Stimulated activated CD4-positive, alpha-beta T cell treated with anti-CD3 and anti-CD28 coated beads, Interleukin-2, amount 100 ng/mL, for 48 hours (primary cell): ENCODE data around the gene PGBD5.

Experiments
- DNase-seq, 2 donors: peaks; one replicate each; pipeline ENCODE4 v3.0.0-alpha.2; 2020

The PGBD5 gene

GRCh38 chr1:230345139-230345885, 80.8 kb downstream of the PGBD5 start:
- DNase-seq: no peak

GRCh38 chr1:230342699-230343098, 83.4 kb downstream of the PGBD5 start:
- DNase-seq: no peak

GRCh38 chr1:230342019-230342418, 84.1 kb downstream of the PGBD5 start:
- no peak for DNase-seq

DNA sequence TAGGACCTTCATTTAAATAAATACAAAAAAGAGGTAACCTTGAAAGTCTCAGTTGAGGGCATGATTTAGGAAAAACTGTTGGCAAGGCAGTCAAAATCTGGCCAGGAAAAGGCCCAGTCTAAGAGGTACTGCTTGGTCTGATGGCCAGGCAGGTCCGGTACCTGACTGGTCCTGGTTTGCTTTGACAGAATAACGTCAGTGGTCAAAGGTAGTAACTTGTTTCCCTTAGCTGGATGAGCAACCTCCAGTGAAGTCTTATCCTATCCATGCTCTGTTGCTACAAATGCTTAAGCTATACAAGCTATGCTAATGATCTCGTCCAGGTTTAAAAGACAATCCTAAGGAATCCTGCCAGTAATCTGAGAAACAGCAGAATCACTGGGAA, 85.0 kb downstream of the PGBD5 start:
- no peak for DNase-seq

DNA sequence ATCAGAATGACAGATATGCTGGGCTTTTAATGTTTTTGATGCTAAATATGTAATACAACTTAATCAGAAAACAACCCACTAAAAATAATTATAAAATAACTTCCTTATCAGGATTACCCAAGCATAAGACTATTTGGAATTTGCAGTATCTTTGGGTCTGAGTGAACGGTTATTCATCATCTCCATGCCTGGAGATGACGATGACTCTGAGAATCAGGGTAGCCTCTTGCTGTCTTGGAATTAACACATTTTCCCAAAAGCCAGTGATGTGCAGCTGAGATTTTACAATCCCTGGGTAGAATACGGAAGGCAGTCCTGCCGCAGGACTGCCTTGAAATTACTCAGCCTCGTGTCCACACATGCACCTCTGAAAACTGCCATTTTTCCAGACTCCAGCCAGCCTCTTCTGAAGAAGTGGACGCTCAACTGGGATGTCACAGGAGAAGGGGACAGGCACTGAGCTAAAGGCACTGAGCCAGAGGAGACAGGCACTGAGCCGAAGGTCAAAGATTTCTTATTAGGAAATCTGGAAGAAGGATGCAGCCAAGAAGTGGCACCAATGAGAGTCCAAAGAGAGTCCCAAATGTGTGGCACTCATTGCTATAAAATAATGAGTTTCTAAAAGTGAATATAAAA, 85.5 kb downstream of the PGBD5 start:
- no peak for DNase-seq

DNA sequence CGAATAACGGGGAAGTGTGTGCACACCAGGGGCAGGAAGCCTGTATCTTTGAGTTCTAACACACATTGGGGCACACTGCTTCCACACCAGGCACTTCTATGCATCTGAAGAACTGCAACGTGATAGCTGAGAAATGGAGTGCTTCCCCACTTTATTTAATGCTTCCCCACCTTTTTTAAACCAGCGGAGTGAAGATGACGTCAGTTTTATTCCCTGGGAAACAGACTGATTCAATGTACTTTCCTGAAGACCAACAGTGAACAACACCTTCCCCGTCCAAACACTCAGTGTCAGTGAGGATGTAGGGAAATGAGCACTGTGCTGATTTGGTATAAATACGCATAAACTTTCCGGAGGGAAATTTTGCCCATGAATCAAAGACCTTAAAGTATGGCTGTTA, 87.1 kb downstream of the PGBD5 start:
- no peak for DNase-seq

- no peak for DNase-seq
Measured at GRCh38 chr1:230337266-230337665, 88.9 kb downstream of the PGBD5 start.

DNA sequence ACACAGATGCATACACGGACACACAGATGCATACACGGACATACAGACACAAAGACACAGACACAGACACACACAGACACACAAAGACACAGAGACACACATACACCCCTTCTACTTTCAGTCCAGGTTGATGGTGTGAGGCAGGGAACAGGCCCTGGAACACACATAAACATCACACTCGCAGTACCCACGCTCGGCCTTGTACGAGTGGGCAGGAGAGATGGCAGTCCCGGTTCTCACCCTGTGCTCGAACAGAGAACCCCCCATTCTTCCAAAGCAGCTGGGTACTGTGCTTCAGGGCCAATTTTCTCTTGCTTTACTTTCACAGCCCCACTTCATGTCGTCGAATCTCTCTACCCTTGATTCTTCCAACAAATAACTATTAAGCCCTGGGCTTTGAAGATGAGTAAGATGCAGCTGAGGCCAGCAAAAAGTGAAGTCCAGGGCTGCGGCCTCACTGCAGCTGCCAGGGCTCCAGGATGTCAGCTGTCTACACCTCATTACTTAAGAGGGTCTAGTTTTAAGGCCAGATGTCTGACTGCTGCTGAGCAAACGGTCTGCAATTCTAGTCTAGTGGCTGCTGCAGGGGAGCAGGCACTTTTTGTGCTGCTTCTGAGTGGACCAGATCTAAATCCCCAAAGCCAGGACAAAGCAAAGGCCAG, 90.1 kb downstream of the PGBD5 start:
- DNase-seq: no peak

DNA sequence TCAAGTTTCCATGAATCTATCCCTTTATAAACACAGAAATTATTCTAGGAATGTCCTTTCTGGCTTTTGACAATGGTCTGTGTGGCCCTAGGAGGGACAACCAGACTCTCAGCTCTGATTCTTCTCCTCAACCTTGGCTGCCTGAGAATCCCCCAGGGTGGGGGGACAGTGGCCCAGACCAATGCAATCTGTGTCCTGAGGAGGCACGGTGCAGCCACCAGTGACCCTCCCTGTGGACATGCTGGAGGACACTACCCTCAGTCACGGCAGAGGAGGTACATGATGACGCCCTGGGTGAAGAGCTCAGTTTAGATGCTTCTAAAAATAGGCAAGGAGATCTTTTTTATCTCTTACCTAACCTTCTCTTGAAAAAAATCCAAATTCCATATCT, 91.7 kb downstream of the PGBD5 start:
- no peak for DNase-seq

DNA sequence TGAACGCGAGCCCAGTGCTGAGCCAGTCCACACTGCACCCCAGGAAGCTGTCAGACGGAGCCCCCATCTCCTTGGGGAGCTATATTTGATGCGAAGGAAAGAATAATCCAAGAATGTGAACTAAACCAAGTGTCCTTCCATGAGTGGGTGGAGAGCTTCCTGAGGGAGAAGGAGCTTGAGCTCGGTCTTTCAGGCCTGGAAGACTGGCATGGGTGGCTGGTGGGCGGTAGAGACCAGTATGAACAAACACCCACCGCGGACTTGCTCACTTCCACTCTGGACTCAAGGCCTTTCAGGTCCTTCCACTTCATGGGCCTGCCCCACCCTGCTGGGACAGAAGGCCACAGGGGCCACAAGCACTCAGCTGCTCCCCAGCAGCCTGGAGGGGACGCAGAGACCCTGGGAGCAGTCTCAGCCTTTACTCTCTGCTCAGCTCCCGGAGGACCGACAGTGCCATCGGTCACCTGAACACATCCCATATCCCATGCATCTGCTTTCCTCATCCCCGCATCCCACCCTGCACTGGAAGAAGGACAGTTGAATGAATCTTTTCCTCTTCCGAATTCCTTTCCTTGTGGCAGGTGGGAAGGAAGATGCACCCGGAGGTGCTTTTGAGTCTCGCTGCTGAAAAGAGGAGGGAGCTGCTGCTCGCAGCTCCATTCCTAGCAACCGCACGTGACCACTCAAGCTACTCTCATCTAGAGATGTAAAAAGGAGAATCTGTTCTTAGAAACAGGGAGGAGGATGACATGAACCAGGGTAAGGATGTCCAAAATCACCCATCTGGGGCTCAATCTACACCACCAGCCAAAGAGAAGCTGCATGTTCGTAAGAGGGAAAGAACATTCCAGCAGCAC, 92.3 kb downstream of the PGBD5 start:
- no peak for DNase-seq

DNA sequence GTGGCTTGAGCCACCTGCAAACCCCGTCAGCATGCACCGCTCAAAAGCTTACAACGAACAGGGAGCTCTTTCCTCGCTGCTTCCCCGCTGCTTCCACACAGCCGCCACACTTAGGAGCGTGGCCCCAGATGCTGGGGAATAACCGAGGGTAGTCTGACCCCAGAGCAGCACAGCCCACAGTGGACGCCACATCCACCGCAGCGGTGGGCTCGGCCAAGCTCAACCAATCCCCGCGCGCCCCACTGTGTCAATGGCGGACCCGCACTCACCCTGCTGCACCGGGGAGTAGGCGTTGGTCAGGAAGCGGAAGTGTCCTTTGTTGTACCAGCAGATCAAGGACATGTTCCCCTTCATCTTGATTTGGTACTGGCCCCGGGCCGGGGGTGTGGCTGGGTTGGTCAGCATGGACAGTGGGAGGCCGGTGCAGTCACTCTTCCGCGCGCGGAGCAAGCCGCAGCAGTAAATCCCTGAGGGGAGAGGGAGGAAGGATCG, 93.5 kb downstream of the PGBD5 start:
- no peak for DNase-seq

DNA sequence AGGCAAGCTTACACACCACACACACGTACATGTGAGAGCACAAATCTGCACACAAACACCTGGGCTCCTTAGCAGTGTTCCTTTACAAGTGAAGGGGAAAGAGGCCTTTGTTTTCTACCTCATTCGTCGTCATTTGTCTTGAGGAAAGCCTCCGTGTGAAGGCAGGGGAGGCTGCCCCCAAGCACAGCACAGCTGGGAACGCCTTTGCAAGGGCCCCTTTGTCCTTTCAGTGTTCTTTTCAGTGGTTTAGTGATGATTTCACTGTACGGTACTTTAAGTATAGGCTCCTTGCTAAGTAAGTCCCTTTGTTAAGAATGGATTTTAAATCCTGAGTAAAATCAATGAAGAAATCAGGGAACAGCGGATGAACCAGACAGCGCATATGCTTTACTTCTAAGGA, 94.1 kb downstream of the PGBD5 start:
- no peak for DNase-seq

DNA sequence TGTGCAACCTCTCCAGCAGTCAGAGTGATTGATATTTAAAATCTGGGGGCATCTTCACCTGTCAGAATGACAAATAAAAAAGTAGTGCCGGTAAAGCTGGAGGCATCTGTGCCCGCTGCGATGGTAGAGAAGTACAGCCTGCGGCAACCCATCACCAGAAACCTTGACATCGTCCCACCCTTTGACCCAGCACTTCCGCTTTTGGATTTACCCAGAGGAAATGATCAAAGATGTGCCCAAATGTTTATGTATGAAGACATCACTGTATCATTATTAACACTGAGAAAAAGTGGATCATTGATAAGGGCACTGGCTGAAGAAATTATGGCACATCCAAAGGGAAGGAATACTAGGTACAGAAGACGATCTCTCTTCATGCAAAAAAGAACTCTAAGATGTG, 96.0 kb downstream of the PGBD5 start:
- no peak for DNase-seq

DNA sequence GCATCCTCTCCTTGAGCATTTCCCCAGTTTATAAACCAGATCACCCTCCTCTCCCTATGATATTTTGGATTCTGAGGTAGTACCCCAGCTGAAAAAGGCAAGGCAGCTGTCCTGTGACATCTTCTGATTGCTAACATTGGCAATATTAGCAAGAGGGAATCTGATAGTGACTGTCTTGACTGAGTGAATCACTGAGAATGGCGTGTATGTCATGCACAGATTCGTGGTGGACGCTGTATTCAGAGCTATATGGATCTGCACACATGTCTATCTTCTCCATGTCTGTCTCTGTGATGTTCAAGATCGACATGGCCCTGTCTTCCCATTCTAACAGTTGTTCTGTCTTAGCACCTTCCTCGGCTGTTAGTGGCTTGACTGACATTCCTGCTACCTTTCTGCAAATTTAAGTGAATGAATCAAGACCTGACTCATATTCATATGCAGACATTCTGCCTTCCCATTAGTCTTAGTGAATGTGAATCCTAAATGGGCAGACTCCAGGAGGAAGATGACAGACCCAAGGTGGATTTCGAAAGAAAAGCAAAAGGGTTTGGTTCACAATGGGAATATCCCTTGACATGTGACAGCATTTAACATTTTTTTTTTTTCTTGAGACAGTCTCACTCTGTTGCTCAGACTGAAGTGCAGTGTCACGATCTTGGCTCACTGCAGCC, 97.7 kb downstream of the PGBD5 start:
- DNase-seq: no peak

DNA sequence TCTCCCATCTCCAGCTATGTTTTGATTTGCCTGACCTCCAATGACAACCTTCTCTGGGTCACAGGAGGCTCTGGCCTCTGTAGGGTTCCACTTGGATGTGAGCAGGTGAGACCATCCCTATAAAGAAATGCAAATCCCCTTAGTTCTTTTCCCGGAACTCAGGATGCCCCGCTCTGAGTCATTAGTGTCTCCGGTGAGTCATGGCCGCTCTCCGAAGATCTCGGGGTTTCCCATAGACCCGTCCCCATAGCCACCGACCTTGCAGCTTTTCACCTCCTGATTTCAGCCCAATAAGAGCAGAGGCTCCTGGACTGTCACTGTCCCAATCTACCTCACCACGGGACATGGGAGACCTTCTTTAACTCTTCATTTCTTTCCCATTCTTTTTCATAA, 98.2 kb downstream of the PGBD5 start:
- peak; percentile 22 to 23 for DNase-seq

DNA sequence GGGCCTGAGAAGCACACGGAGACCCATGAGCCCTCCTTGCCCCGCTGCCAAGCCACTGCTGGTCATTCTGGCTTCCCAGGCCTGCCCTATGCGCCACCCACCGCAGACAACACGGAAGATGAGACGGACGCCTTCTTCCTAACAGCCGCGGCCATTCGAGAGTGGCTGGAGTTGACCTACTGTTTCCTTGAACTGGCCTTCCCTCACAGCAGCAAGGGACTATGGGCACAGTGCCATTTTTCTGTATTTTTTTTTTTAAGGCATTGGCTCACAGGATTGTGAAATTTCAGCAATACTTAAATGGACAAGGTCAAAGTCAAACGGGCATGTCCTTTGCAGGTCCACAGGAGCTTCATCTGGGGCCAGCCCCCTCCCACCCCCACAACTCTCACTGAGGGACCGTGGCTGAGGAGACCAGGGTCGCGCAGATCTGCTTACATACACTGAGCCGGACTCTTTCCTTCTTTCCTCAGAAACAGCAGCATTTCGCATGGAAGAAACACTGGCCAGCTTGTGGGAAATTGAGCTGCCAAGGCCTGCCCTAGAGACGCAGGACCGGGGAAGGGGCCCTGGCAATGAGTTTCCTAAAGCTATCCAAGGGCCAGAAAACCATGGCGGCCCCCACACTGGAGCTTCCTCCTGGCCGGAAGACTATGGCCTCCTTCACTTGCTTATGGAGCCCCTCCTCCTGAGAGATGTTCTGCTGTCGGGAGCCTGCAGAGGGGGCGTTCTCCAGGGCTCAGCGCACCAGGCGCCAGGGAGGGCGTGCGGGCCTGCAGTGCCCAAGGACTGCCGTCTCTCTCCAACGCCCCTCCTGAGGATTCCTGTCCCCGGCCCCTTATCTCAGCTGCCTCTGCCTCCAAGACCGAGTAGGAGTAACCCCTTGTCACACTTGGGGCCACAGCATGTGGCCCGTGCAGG, 98.9 kb downstream of the PGBD5 start:
- DNase-seq: no peak

- DNase-seq: no peak
Measured at GRCh38 chr1:230323686-230324085, 102.4 kb downstream of the PGBD5 start.

DNA sequence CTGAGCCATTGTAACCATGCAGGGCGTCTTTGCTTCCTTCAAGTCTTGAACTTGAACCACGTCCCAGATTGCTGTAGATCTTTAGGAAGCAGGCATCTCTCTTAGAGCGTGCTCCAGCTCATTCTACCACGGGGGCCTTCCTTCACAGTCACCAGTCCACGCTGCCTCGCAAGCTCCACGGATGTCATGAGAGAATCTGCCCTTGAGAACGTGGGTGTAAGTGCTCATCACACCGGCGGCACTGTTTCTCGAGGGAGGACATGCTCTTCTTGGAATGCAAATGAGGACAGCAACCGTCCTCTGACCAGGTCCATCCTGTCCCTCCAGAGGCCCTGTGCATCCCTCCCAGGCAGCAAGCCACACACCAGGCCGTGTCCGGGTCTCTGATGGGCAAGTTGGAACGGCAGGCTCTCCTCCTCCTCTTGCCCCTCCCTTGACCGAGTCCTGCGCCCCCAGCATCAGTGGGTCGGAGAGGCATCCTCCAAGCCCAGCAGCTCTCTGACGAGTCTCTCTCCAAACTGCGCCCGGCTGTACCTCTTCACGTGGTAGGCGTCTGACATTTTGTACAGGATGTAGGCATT, 103.1 kb downstream of the PGBD5 start:
- no peak for DNase-seq

DNA sequence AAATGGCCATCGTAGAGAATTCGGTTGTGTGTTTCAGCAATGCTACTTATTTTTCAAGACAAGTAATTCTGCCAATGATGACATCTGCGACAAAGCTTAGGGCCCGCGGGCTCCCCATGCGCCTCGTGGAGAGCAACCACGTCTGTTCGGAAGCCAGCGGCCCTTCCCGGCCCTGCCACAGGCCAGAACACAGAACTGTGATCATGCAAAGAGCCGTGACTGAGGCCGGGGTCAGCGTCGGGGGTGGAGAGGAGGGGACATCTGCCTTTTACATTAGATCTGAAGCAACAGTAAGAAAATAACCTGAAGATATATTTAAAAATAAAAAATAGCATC, 103.7 kb downstream of the PGBD5 start:
- DNase-seq: no peak

- no peak for DNase-seq
Measured at GRCh38 chr1:230321741-230322420, 104.3 kb downstream of the PGBD5 start.

DNA sequence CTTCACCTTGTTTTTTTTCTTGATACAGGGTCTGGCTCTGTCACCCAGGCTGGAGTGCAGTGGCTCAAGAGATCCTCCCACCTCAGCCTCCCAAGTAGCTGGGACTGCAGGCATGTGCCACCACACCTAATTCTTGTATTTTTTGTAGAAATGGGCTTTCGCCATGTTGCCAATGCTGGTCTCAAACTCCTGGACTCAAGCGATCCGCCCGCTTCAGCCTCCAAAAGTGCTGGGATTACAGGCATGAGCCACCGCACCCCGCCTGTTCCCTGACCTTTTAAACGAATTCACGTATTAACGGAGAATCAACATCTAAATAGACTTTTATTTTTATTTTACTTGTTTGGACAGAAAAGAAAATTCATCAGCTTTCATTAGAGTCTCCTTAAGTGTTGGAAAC, 104.8 kb downstream of the PGBD5 start:
- DNase-seq: no peak
